HCT116 (cell line): ENCODE measurements around the gene RNF4. TPM values are rescaled to one million over a fixed set of nuclear protein-coding genes. Genes with fewer than 3 reads are reported as not detected.

ENCODE experiments used
- ATAC-seq: fragments of 200-7000 bp; cut with Tn5 transposase; 2 replicates; pipeline ENCODE4 v1.9.1; 2020; ENCODE audit warnings: mild to moderate bottlenecking, moderate library complexity
- BruUV-seq: library from RNA; stranded (reverse); fragments of 400-500 nt; replicated peaks from 2 replicates; lab custom pipeline; 2021; lab: Mats Ljungman, UMichigan
- CTCF ChIA-PET: fragments of 300-600 bp; sonication (Branson Sonifier 250); formaldehyde crosslinking; loops from one replicate; lab custom pipeline; 2021; ENCODE audit warnings: antibody characterized with exemption; lab: Charles Lee
- POLR2A ChIA-PET: fragments of 300-600, 350-600 bp; sonication (Branson Sonifier 250); formaldehyde crosslinking; loops from one replicate; lab custom pipeline; 2021; ENCODE audit warnings: antibody characterized with exemption; lab: Charles Lee
- RAD21 ChIA-PET, 2 experiments: fragments of 300-600 bp; sonication (Branson Sonifier 250); formaldehyde crosslinking; loops; one replicate each; lab custom pipeline; 2023; ENCODE audit warnings: low total read pairs in 2 of 2; ENCODE audit not compliant: uncharacterized antibody in 2 of 2, unreplicated experiment in 2 of 2, low non-redundant PET in 1 of 2; lab: Charles Lee
- DNase-seq: peaks from one replicate; pipeline ENCODE4 v3.0.0-alpha.2; 2010; ENCODE audit warnings: low read depth, low spot score
- H2AFZ ChIP-seq: fragments of 200-600 bp; shearing (Covaris generic), sonication (generic); 2 replicates; pipeline ENCODE4 v1.6.1; 2017; ENCODE audit warnings: low read depth, mixed run types, mixed read lengths, antibody characterized with exemption, low read length; ENCODE audit not compliant: poor library complexity, severe bottlenecking
- H3K27ac ChIP-seq: 2 replicates; pipeline ENCODE4 v1.5.1; 2012; ENCODE audit warnings: low read depth, low read length
- H3K27me3 ChIP-seq: fragments of 200-600 bp; sonication (generic); 2 replicates; pipeline ENCODE4 v1.6.1; 2016; ENCODE audit warnings: mixed run types, low read length, mixed read lengths; ENCODE audit not compliant: insufficient read depth
- H3K36me3 ChIP-seq, 2 experiments: fragments of 200-500 bp in 1 of 2; fragments of 200-600 bp in 1 of 2; sonication (Bioruptor generic) in 1 of 2; sonication (generic) in 1 of 2; 2 replicates each; pipeline versions ENCODE4 v1.5.1 to v1.6.1; 2014 to 2016; ENCODE audit warnings: low read length in 2 of 2, inconsistent platforms in 1 of 2, mixed read lengths in 1 of 2, mixed run types in 1 of 2; ENCODE audit not compliant: insufficient read depth in 2 of 2, control insufficient read depth in 1 of 2
- H3K4me1 ChIP-seq, 2 experiments: fragments of 200-600 bp in 1 of 2; sonication (generic) in 1 of 2; 2 replicates each; pipeline versions ENCODE4 v1.5.1 to v1.6.1; 2012 to 2017; ENCODE audit warnings: low read length in 2 of 2, inconsistent platforms in 1 of 2, mild to moderate bottlenecking in 1 of 2, mixed read lengths in 1 of 2, mixed run types in 1 of 2, moderate library complexity in 1 of 2; ENCODE audit not compliant: insufficient read depth in 2 of 2, control insufficient read depth in 1 of 2
- H3K4me2 ChIP-seq: fragments of 200-600 bp; sonication (generic); 2 replicates; pipeline ENCODE4 v1.6.1; 2017; ENCODE audit warnings: mixed run types, low read length, mixed read lengths
- H3K4me3 ChIP-seq, 2 experiments: fragments of 200-600 bp in 1 of 2; sonication (generic) in 1 of 2; replicated peaks in 1 of 2; 2 replicates each; pipeline ENCODE4 v1.5.1; 2011 to 2016; ENCODE audit warnings: low read length in 2 of 2, control low read depth in 1 of 2, low read depth in 1 of 2, mild to moderate bottlenecking in 1 of 2, mixed read lengths in 1 of 2, mixed run types in 1 of 2
- H3K79me2 ChIP-seq: fragments of 200-600 bp; sonication (generic); 2 replicates; pipeline ENCODE4 v1.6.1; 2017; ENCODE audit warnings: mild to moderate bottlenecking, mixed run types, low read length, moderate library complexity, mixed read lengths; ENCODE audit not compliant: insufficient read depth
- H3K9ac ChIP-seq: fragments of 200-600 bp; sonication (generic); 2 replicates; pipeline ENCODE4 v1.6.1; 2016; ENCODE audit warnings: low read length, mixed read lengths
- H3K9me2 ChIP-seq: fragments of 200-600 bp; sonication (generic), shearing (Covaris generic); 2 replicates; pipeline ENCODE4 v1.6.1; 2017; ENCODE audit warnings: mixed run types, mild to moderate bottlenecking, moderate library complexity; ENCODE audit not compliant: insufficient read depth
- H3K9me3 ChIP-seq, 2 experiments: fragments of 200-500 bp in 1 of 2; fragments of 200-600 bp in 1 of 2; sonication (Bioruptor generic) in 1 of 2; sonication (generic) in 1 of 2; 2 replicates each; pipeline ENCODE4 v1.6.1; 2014 to 2017; ENCODE audit warnings: low read length in 2 of 2, mixed read lengths in 2 of 2, inconsistent platforms in 1 of 2, low read depth in 1 of 2, mild to moderate bottlenecking in 1 of 2, mixed run types in 1 of 2, moderate library complexity in 1 of 2; ENCODE audit not compliant: control insufficient read depth in 1 of 2, insufficient read depth in 1 of 2
- H4K20me1 ChIP-seq: fragments of 200-600 bp; sonication (generic), shearing (Covaris generic); 2 replicates; pipeline ENCODE4 v1.6.1; 2017; ENCODE audit warnings: mixed run types, mild to moderate bottlenecking, moderate library complexity; ENCODE audit not compliant: insufficient read depth
- CBX3 ChIP-seq: IDR thresholded peaks from 2 replicates; pipeline ENCODE4 v1.6.1; 2012; ENCODE audit warnings: low read depth
- CEBPB ChIP-seq: IDR thresholded peaks from 2 replicates; pipeline ENCODE4 v1.6.1; 2012; ENCODE audit warnings: low read depth
- FOSL1 ChIP-seq: IDR thresholded peaks from 2 replicates; pipeline ENCODE4 v1.6.1; 2012; ENCODE audit warnings: low read depth
- JUND ChIP-seq: IDR thresholded peaks from 2 replicates; pipeline ENCODE4 v1.6.1; 2012
- SIN3A ChIP-seq: IDR thresholded peaks from 2 replicates; pipeline ENCODE4 v1.6.1; 2012; ENCODE audit warnings: low read depth
- SP1 ChIP-seq: IDR thresholded peaks from 2 replicates; pipeline ENCODE4 v1.6.1; 2012; ENCODE audit warnings: low read depth
- SRF ChIP-seq: IDR thresholded peaks from 2 replicates; pipeline ENCODE4 v1.6.1; 2012; ENCODE audit warnings: low read depth
- intact Hi-C: fragments of 100-400 bp; cut with micrococcal nuclease; formaldehyde crosslinking; loops from 2 replicates; pipeline ENCODE4 v1.10.0; 2022
- total RNA-seq: library from RNA; stranded (reverse); gene quantifications from one replicate; pipeline ENCODE4 v1.2.1, GENCODE V29; 2021; ENCODE audit not compliant: unreplicated experiment
- TF ChIP-seq, protein P1 (sequence below): IDR thresholded peaks from 2 replicates; pipeline ENCODE4 v1.6.1; 2012; ENCODE audit warnings: low read depth
- TF ChIP-seq, protein P2 (sequence below): IDR thresholded peaks from 2 replicates; pipeline ENCODE4 v1.6.1; 2011; ENCODE audit warnings: mild to moderate bottlenecking, low read length, moderate library complexity; ENCODE audit not compliant: insufficient replicate concordance; ENCODE audit errors: extremely low read depth

The RNF4 gene
- total RNA-seq, 1 experiment from 2014 or later: 62.3 TPM

DNA sequence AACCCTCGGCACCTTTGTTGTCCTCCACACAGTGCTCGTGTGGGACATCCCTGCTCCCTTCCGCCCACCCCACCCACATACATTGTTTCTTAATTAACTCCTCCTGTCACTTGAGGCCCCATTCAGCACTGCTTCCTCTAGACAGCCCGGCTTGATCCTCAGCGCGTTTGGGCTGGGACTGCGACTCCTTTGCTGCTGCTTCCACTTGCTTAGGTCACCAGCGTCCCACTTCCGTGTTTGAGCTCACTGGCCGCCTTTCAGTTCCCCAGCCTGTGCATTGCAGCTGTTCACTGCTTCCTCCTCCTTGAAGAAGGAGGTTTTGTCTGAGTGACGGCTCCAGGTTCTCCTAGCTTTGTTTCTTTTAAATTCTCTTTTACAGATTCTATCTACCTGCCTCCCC, 16.1 kb downstream of the RNF4 start:
- no peak overlapping the region for H3K4me3 ChIP-seq
- H3K4me1 ChIP-seq: no peaks in the 10 kb centered on the region
- DNase-seq: no peak

More for the DNA sequence above, 16.1 kb downstream of the RNF4 start:
- ATAC-seq: no peak
- no peak for TF ChIP-seq SIN3A
- TF ChIP-seq, protein P1, sequence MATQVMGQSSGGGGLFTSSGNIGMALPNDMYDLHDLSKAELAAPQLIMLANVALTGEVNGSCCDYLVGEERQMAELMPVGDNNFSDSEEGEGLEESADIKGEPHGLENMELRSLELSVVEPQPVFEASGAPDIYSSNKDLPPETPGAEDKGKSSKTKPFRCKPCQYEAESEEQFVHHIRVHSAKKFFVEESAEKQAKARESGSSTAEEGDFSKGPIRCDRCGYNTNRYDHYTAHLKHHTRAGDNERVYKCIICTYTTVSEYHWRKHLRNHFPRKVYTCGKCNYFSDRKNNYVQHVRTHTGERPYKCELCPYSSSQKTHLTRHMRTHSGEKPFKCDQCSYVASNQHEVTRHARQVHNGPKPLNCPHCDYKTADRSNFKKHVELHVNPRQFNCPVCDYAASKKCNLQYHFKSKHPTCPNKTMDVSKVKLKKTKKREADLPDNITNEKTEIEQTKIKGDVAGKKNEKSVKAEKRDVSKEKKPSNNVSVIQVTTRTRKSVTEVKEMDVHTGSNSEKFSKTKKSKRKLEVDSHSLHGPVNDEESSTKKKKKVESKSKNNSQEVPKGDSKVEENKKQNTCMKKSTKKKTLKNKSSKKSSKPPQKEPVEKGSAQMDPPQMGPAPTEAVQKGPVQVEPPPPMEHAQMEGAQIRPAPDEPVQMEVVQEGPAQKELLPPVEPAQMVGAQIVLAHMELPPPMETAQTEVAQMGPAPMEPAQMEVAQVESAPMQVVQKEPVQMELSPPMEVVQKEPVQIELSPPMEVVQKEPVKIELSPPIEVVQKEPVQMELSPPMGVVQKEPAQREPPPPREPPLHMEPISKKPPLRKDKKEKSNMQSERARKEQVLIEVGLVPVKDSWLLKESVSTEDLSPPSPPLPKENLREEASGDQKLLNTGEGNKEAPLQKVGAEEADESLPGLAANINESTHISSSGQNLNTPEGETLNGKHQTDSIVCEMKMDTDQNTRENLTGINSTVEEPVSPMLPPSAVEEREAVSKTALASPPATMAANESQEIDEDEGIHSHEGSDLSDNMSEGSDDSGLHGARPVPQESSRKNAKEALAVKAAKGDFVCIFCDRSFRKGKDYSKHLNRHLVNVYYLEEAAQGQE: no peak
- TF ChIP-seq CEBPB: no peak
- TF ChIP-seq, protein P2, sequence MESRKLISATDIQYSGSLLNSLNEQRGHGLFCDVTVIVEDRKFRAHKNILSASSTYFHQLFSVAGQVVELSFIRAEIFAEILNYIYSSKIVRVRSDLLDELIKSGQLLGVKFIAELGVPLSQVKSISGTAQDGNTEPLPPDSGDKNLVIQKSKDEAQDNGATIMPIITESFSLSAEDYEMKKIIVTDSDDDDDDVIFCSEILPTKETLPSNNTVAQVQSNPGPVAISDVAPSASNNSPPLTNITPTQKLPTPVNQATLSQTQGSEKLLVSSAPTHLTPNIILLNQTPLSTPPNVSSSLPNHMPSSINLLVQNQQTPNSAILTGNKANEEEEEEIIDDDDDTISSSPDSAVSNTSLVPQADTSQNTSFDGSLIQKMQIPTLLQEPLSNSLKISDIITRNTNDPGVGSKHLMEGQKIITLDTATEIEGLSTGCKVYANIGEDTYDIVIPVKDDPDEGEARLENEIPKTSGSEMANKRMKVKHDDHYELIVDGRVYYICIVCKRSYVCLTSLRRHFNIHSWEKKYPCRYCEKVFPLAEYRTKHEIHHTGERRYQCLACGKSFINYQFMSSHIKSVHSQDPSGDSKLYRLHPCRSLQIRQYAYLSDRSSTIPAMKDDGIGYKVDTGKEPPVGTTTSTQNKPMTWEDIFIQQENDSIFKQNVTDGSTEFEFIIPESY: no peak
- TF ChIP-seq CBX3: no peak
- no peak for TF ChIP-seq SP1
- no peak for TF ChIP-seq JUND
- TF ChIP-seq SRF: no peak
- no peak for TF ChIP-seq FOSL1
- TF ChIP-seq, all 23 proteins: peak for 0
- Histone ChIP-seq H3K9ac (no peak overlapping the region), H3K9me3 (no peaks in the 10 kb centered on the region), H3K36me3 (peaks cover 0 to 16% of the 10 kb centered on the region in 2 experiments; a peak in 2 of 4 replicates), H2AFZ (no peak overlapping the region), H3K27me3 (no peaks in the 10 kb centered on the region), H3K4me2 (no peak overlapping the region), H3K9me2 (no peaks in the 10 kb centered on the region), H4K20me1 (peaks cover 35% of the 10 kb centered on the region; the same call in 1 of the 2 replicates), H3K79me2 (peaks cover 100% of the 10 kb centered on the region), H3K27ac (no peak overlapping the region)
- intact Hi-C loops: no loop called here
- POLR2A ChIA-PET: no interaction called here
- RAD21 ChIA-PET: no interaction called here
- no TSS peak for BruUV-seq
- CTCF ChIA-PET: no interaction called here
